PFSK-1 (cell line): ENCODE data around the gene CD274.
A peak's percentile ranks its signal among the peaks of the same experiment; 100 is the strongest.

ENCODE experiments used
- FOXP2 ChIP-seq: optimal IDR thresholded peaks from 2 replicates; pipeline ENCODE3; 2011; ENCODE audit warnings: borderline replicate concordance, control low read depth, inconsistent platforms; ENCODE audit not compliant: insufficient read depth; ENCODE audit errors: extremely low read length, extremely low read depth
- POLR2AphosphoS5 ChIP-seq: IDR thresholded peaks from 2 replicates; pipeline ENCODE4 v1.6.1; 2012; ENCODE audit warnings: low read depth, mild to moderate bottlenecking, control low read depth, low read length, moderate library complexity
- SIN3A ChIP-seq: IDR thresholded peaks from 2 replicates; pipeline ENCODE4 v1.6.1; 2012; ENCODE audit warnings: mild to moderate bottlenecking, low read length, moderate library complexity, borderline replicate concordance; ENCODE audit not compliant: insufficient read depth
- TAF1 ChIP-seq: IDR thresholded peaks from 2 replicates; pipeline ENCODE4 v1.6.1; 2012; ENCODE audit warnings: low read length, control low read depth, borderline replicate concordance; ENCODE audit not compliant: insufficient read depth
- TF ChIP-seq, protein P1 (sequence below), 2 experiments: IDR thresholded peaks; 2 replicates each; pipeline versions ENCODE4 v1.6.1 to v1.8.0; 2011 to 2012; ENCODE audit warnings: low read depth in 2 of 2, low read length in 2 of 2, control low read depth in 1 of 2, inconsistent platforms in 1 of 2, mild to moderate bottlenecking in 1 of 2, moderate library complexity in 1 of 2; ENCODE audit not compliant: insufficient read depth in 1 of 2

CD274 gene

DNA sequence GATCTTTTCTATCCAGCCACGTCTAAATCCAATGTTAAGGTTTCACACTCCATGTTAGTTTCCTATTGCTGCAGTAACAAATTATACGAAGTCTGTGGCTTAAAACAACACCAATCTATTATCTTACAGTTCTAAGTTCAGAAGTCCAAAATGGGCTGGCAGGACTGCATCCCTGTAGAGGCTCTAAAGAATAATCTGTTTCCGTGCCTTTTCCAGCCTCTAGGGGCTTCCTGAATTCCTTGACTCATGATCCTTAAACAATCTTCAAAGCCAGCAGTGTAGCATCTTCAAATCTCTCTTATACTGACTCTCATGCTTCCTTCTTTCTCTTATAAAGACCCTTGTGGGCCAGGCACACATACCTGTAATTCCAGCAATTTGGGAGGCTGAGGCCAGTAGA lies 19.4 kb upstream of the CD274 start:
- TF ChIP-seq, protein P1, sequence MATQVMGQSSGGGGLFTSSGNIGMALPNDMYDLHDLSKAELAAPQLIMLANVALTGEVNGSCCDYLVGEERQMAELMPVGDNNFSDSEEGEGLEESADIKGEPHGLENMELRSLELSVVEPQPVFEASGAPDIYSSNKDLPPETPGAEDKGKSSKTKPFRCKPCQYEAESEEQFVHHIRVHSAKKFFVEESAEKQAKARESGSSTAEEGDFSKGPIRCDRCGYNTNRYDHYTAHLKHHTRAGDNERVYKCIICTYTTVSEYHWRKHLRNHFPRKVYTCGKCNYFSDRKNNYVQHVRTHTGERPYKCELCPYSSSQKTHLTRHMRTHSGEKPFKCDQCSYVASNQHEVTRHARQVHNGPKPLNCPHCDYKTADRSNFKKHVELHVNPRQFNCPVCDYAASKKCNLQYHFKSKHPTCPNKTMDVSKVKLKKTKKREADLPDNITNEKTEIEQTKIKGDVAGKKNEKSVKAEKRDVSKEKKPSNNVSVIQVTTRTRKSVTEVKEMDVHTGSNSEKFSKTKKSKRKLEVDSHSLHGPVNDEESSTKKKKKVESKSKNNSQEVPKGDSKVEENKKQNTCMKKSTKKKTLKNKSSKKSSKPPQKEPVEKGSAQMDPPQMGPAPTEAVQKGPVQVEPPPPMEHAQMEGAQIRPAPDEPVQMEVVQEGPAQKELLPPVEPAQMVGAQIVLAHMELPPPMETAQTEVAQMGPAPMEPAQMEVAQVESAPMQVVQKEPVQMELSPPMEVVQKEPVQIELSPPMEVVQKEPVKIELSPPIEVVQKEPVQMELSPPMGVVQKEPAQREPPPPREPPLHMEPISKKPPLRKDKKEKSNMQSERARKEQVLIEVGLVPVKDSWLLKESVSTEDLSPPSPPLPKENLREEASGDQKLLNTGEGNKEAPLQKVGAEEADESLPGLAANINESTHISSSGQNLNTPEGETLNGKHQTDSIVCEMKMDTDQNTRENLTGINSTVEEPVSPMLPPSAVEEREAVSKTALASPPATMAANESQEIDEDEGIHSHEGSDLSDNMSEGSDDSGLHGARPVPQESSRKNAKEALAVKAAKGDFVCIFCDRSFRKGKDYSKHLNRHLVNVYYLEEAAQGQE (IDR thresholded peaks at IDR 0.05; ENCODE audit: insufficient read depth in 1 of 2, low read depth in 2 of 2, low read length in 2 of 2): no peak
- TF ChIP-seq SIN3A (no peak), POLR2AphosphoS5 (no peak), TAF1 (no peak)

DNA sequence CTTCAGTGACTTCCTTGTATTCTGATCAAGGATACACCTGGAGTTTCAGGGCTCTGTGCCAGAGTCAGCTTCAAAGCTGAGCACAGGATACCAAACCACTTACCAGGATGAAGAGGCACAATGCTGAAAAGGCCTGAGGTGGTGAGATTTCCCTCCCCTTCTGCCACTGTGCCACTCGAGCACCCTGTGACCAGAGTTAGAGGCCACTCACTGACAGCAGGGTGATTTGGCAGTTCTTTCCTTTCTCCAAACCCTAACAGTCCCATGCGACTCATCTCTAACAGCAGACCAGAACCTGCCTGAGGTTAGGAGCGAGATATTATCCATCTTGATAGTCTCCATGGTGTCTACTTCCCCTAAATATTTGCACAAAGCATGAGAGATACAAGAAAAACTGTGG lies 14.4 kb upstream of the CD274 start:
- TF ChIP-seq POLR2AphosphoS5 (no peak), SIN3A (no peak), FOXP2 (no peak), TAF1 (no peak)
- TF ChIP-seq, protein P1 (IDR thresholded peaks at IDR 0.05; ENCODE audit: insufficient read depth in 1 of 2, low read depth in 2 of 2, low read length in 2 of 2): no peak

DNA sequence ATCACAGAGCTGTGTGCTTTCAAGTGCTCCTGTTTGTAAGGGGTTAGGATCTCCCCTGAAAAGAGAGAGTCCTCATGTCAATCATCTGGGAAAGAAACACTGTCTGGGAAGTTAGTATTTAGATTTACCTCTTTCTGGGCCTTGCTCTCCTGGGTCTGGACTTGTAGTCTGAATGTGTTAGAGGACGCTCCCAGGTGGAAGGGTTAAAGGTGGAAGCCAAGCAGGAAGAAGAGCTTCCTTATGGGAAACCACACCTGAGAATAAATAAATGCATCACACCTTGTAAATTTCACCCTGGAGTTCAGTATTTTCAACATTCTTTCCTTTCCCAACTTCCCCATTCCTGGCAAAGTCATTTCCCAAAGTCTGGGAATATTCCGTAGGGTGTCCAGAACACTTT lies 13.9 kb upstream of the CD274 start:
- TF ChIP-seq FOXP2 (no peak), SIN3A (no peak), POLR2AphosphoS5 (no peak), TAF1 (no peak)
- TF ChIP-seq, protein P1 (IDR thresholded peaks at IDR 0.05; ENCODE audit: insufficient read depth in 1 of 2, low read depth in 2 of 2, low read length in 2 of 2): no peak

DNA sequence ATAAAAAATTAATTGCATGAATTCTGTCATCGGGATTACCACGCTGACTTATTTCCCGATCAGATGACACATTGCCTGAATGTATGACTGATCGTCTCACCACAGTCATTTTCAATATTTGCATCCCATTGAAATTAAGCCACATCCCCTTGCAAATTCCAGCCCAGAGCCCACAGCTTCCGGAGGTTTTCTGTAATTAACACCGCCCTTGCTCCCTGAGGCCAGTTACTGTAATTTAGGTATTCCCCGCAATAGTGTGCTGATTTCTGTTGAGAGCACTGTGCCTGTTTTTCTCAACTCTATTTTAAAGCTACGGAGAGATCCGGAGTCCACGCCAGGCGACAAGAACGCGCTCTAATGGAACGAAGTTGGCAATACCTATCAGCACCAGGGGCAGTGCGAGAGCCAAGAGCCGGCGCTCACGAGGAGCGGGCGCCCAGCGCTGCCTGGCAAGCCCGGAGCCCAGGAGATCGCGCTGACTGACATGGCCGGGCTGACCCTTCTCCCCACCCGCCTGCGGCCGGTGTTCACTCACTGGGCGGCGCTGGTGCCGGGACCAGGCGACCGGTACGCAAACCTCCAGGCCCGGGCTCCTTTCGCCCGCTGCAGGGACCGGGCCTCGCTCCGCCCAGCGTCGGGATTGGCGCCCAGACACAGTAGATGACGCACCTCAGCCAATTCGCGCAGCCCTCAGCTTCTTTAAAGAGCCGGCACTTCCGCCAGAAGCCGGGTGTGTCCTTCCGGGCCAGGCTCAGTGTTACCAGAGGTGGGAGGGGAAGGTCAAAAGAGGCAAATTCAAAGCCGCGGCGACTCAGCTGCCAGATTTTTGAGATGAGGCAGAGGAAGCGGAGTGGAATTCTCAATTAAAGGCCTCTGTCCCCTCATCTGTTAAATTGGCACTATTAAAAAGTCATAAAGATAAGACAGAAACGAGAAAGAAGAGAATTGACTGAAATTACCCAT lies 12.8 kb upstream of the CD274 start, which contains the start of gene PLGRKT:
Gene PLGRKT, minus strand, starts transcription at position 672 of the 963 bp plus-strand sequence. CDS start 5,948 bp downstream, outside the sequence.
- TF ChIP-seq POLR2AphosphoS5: peak; percentile 73
- TF ChIP-seq, protein P1 (IDR thresholded peaks at IDR 0.05; ENCODE audit: insufficient read depth in 1 of 2, low read depth in 2 of 2, low read length in 2 of 2): no peak
- TF ChIP-seq TAF1: peak; percentile 38; the same call in 1 of the 2 replicates
